H9 (cell line): Measurements from ENCODE around the gene SH3GL2. TPM values are rescaled to one million over a fixed set of nuclear protein-coding genes. Genes with fewer than 3 reads are reported as not detected.

Experiments used
- DNase-seq: peaks from one replicate; pipeline ENCODE4 v3.0.0-alpha.2; 2017
- H2AFZ ChIP-seq: one replicate; pipeline ENCODE4 v1.6.1; 2013; ENCODE audit warnings: mild to moderate bottlenecking, low read length, control low read depth, moderate library complexity
- H2AK5ac ChIP-seq: 2 replicates; pipeline ENCODE4 v1.6.1; 2013; ENCODE audit warnings: low read length, control low read depth, mixed read lengths; ENCODE audit not compliant: insufficient read length
- H2BK120ac ChIP-seq: one replicate; pipeline ENCODE4 v1.6.1; 2013; ENCODE audit warnings: low read depth, mild to moderate bottlenecking, low read length, control low read depth, inconsistent platforms; ENCODE audit not compliant: poor library complexity, severe bottlenecking
- H2BK12ac ChIP-seq: 2 replicates; pipeline ENCODE4 v1.6.1; 2013; ENCODE audit warnings: low read length, control low read depth, mixed read lengths, low read depth; ENCODE audit not compliant: insufficient read length
- H2BK15ac ChIP-seq: 2 replicates; pipeline ENCODE4 v1.6.1; 2013; ENCODE audit warnings: low read depth, low read length, control low read depth
- H2BK20ac ChIP-seq: one replicate; pipeline ENCODE4 v1.6.1; 2013; ENCODE audit warnings: low read depth, mild to moderate bottlenecking, low read length, control low read depth, inconsistent platforms; ENCODE audit not compliant: poor library complexity, severe bottlenecking
- H2BK5ac ChIP-seq: 2 replicates; pipeline ENCODE4 v1.6.1; 2013; ENCODE audit warnings: low read length, control low read depth, mixed read lengths; ENCODE audit not compliant: insufficient read length
- H3K14ac ChIP-seq: 2 replicates; pipeline ENCODE4 v1.6.1; 2013; ENCODE audit warnings: low read length, control low read depth; ENCODE audit not compliant: insufficient read depth
- H3K18ac ChIP-seq: 2 replicates; pipeline ENCODE4 v1.6.1; 2013; ENCODE audit warnings: low read depth, mild to moderate bottlenecking, mixed read lengths, low read length, control low read depth; ENCODE audit not compliant: insufficient read length
- H3K23ac ChIP-seq: 2 replicates; pipeline ENCODE4 v1.6.1; 2013; ENCODE audit warnings: low read length, control low read depth, mixed read lengths, low read depth; ENCODE audit not compliant: insufficient read length
- H3K23me2 ChIP-seq: 2 replicates; pipeline ENCODE4 v1.6.1; 2013; ENCODE audit warnings: low read depth, mild to moderate bottlenecking, mixed read lengths, low read length, control low read depth; ENCODE audit not compliant: insufficient read length, poor library complexity, severe bottlenecking
- H3K27ac ChIP-seq: 2 replicates; pipeline ENCODE4 v1.5.1; 2013; ENCODE audit warnings: low read length, control low read depth, mixed read lengths, low read depth; ENCODE audit not compliant: insufficient read length
- H3K27me3 ChIP-seq: 2 replicates; pipeline ENCODE4 v1.6.1; 2013; ENCODE audit warnings: low read length, control low read depth, inconsistent platforms; ENCODE audit not compliant: insufficient read depth
- H3K4ac ChIP-seq: 2 replicates; pipeline ENCODE4 v1.6.1; 2013; ENCODE audit warnings: low read depth, mild to moderate bottlenecking, control low read depth, inconsistent platforms, low read length, moderate library complexity
- H3K4me1 ChIP-seq: 2 replicates; pipeline ENCODE4 v1.6.1; 2013; ENCODE audit warnings: low read length, control low read depth, inconsistent platforms; ENCODE audit not compliant: insufficient read depth
- H3K4me2 ChIP-seq: 2 replicates; pipeline ENCODE4 v1.6.1; 2013; ENCODE audit warnings: low read length, control low read depth, mixed read lengths; ENCODE audit not compliant: insufficient read length, insufficient read depth
- H3K56ac ChIP-seq: 2 replicates; pipeline ENCODE4 v1.6.1; 2013; ENCODE audit warnings: low read depth, mild to moderate bottlenecking, mixed read lengths, low read length, control low read depth; ENCODE audit not compliant: insufficient read length
- H3K79me1 ChIP-seq: 2 replicates; pipeline ENCODE4 v1.6.1; 2013; ENCODE audit warnings: low read depth, mild to moderate bottlenecking, moderate library complexity, low read length, control low read depth, inconsistent platforms; ENCODE audit not compliant: insufficient read depth, poor library complexity, severe bottlenecking
- H3K79me2 ChIP-seq: 2 replicates; pipeline ENCODE4 v1.6.1; 2013; ENCODE audit warnings: low read length, control low read depth, inconsistent platforms; ENCODE audit not compliant: insufficient read depth
- H3K9ac ChIP-seq: 2 replicates; pipeline ENCODE4 v1.6.1; 2013; ENCODE audit warnings: low read length, control low read depth, mixed read lengths; ENCODE audit not compliant: insufficient read length; ENCODE audit errors: extremely low read depth
- H3K9me3 ChIP-seq: one replicate; pipeline ENCODE4 v1.6.1; 2013; ENCODE audit warnings: low read depth, low read length, inconsistent platforms; ENCODE audit not compliant: control insufficient read depth
- H3T11ph ChIP-seq: one replicate; pipeline ENCODE4 v1.6.1; 2013; ENCODE audit warnings: mild to moderate bottlenecking, low read length, control low read depth, inconsistent platforms
- H4K20me1 ChIP-seq: one replicate; pipeline ENCODE4 v1.6.1; 2013; ENCODE audit not compliant: control insufficient read depth, insufficient read length, insufficient read depth
- H4K5ac ChIP-seq: 2 replicates; pipeline ENCODE4 v1.6.1; 2013; ENCODE audit warnings: low read depth, mild to moderate bottlenecking, mixed read lengths, low read length, control low read depth; ENCODE audit not compliant: insufficient read length
- H4K8ac ChIP-seq: replicated peaks from 2 replicates; pipeline ENCODE4 v1.6.1; 2013; ENCODE audit warnings: low read length, control low read depth, mixed read lengths, low read depth; ENCODE audit not compliant: insufficient read length
- H4K91ac ChIP-seq: 2 replicates; pipeline ENCODE4 v1.6.1; 2013; ENCODE audit warnings: low read depth, mild to moderate bottlenecking, moderate library complexity, mixed read lengths, low read length, control low read depth; ENCODE audit not compliant: insufficient read length
- H3K27ac Mint-ChIP-seq, 3 experiments: 2 replicates in 2 of 3; 3 replicates in 1 of 3; pipeline ENCODE4 v1.8.0; 2020 to 2021; ENCODE audit warnings: mixed read lengths in 3 of 3, mild to moderate bottlenecking in 1 of 3, moderate library complexity in 1 of 3
- H3K27me3 Mint-ChIP-seq: 2 replicates; pipeline ENCODE4 v1.8.0; 2021; ENCODE audit warnings: low read depth, mild to moderate bottlenecking, moderate library complexity, mixed read lengths
- H3K36me3 Mint-ChIP-seq, 3 experiments: 2 replicates in 2 of 3; 3 replicates in 1 of 3; pipeline ENCODE4 v1.8.0; 2020 to 2021; ENCODE audit warnings: low read depth in 3 of 3, mixed read lengths in 3 of 3; ENCODE audit not compliant: insufficient read depth in 1 of 3
- H3K4me1 Mint-ChIP-seq, 2 experiments: 2 replicates each; pipeline ENCODE4 v1.8.0; 2020; ENCODE audit warnings: mixed read lengths in 2 of 2
- H3K4me3 Mint-ChIP-seq, 2 experiments: 2 replicates in 1 of 2; 3 replicates in 1 of 2; pipeline ENCODE4 v1.8.0; 2020 to 2021; ENCODE audit warnings: mild to moderate bottlenecking in 2 of 2, mixed read lengths in 2 of 2, moderate library complexity in 1 of 2
- H3K9me3 Mint-ChIP-seq, 2 experiments: 2 replicates in 1 of 2; 3 replicates in 1 of 2; pipeline ENCODE4 v1.8.0; 2020; ENCODE audit warnings: mild to moderate bottlenecking in 2 of 2, mixed read lengths in 2 of 2, moderate library complexity in 1 of 2
- CTCF ChIP-seq: fragments of 200-600 bp; sonication (generic); conservative IDR thresholded peaks from 3 replicates; pipeline ENCODE4 v1.8.0; 2021; ENCODE audit warnings: antibody characterized with exemption, mild to moderate bottlenecking
- WGBS: extraction: QIAGEN DNeasy Blood & Tissue Kit; methylation state at CpG from one replicate; pipeline ENCODE4 v1.1.7; 2013; ENCODE audit warnings: missing lambda C conversion rate, low lambda C conversion rate, mixed read lengths; ENCODE audit not compliant: insufficient read length; ENCODE audit errors: extremely low coverage; 5-methylcytosine and 5-hydroxymethylcytosine counted together
- total RNA-seq: library from RNA; stranded (reverse); gene quantifications from 2 replicates; pipeline ENCODE4 v1.2.1, GENCODE V29; 2021

SH3GL2 gene
- total RNA-seq, 1 experiment from 2014 or later, result 6.5 TPM

GRCh38 chr9:17628624-17629023 lies 49.8 kb downstream of the SH3GL2 start:
- Mint-ChIP-seq H3K27me3 (no peaks in the 10 kb centered on the region; the same call in 1 of the 2 replicates), H3K27ac (no peak overlapping the region), H3K9me3 (no peaks in the 10 kb centered on the region), H3K4me3 (no peak overlapping the region), H3K36me3 (no peaks in the 10 kb centered on the region), H3K4me1 (peaks cover 9 to 11% of the 10 kb centered on the region in 2 experiments)
- H3K23me2 ChIP-seq, result no peaks in the 10 kb centered on the region
- H3K18ac ChIP-seq, result no peak overlapping the region
- H3K4me2 ChIP-seq, result no peak overlapping the region
- DNase-seq, result no peak
- H3K27me3 ChIP-seq, result no peaks in the 10 kb centered on the region
- H3K79me1 ChIP-seq, result no peaks in the 10 kb centered on the region
- WGBS, result no CpG with 5 or more reads among the region's 2 CpGs
- H3K9ac ChIP-seq, result no peak overlapping the region
- H4K20me1 ChIP-seq, result no peaks in the 10 kb centered on the region
- H4K91ac ChIP-seq, result no peak overlapping the region
- no peak overlapping the region for H2BK12ac ChIP-seq
- no peak overlapping the region for H4K8ac ChIP-seq
- H2BK20ac ChIP-seq, result no peak overlapping the region
- H3K27ac ChIP-seq, result no peak overlapping the region
- no peak overlapping the region for H3K4ac ChIP-seq
- H2AFZ ChIP-seq, result no peak overlapping the region
- H3K4me1 ChIP-seq, result peaks cover 5% of the 10 kb centered on the region
- no peak overlapping the region for H2BK5ac ChIP-seq
- no peak overlapping the region for H3K14ac ChIP-seq
- no peaks in the 10 kb centered on the region for H3K9me3 ChIP-seq
- no peak overlapping the region for H4K5ac ChIP-seq
- H3T11ph ChIP-seq, result no peak overlapping the region
- H3K56ac ChIP-seq, result no peak overlapping the region
- H2BK15ac ChIP-seq, result no peak overlapping the region
- H3K79me2 ChIP-seq, result no peaks in the 10 kb centered on the region
- no peak overlapping the region for H2AK5ac ChIP-seq
- no peak overlapping the region for H3K23ac ChIP-seq
- H2BK120ac ChIP-seq, result no peak overlapping the region
- TF ChIP-seq CTCF, result no peak
